Retinal pigment epithelial cell (primary cell): ENCODE measurements around the gene CUL9.
A peak's percentile ranks its signal among the peaks of the same experiment; 100 is the strongest.

Experiments
- DNase-seq: peaks from one replicate; pipeline ENCODE4 v3.0.0-alpha.2; 2010; ENCODE audit warnings: low read depth
- H3K4me3 ChIP-seq: 2 replicates; pipeline ENCODE4 v1.5.1; 2011; ENCODE audit warnings: mild to moderate bottlenecking, low read length, control low read depth, moderate library complexity
- CTCF ChIP-seq: conservative IDR thresholded peaks from 2 replicates; pipeline ENCODE4 v1.5.1; 2011; ENCODE audit warnings: low read depth, low read length, control low read depth, inconsistent platforms

CUL9 gene

GRCh38 chr6:43180985-43181384 is 1.0 kb upstream of the CUL9 start:
- no peak for DNase-seq
- H3K4me3 ChIP-seq: no peak overlapping the region
- TF ChIP-seq CTCF: no peak

GRCh38 chr6:43181621-43181941 is 415 bp upstream of the CUL9 start:
- peak; percentile 38 for DNase-seq
- no peak for TF ChIP-seq CTCF
- peak overlapping the region; percentile 87 for H3K4me3 ChIP-seq

- TF ChIP-seq CTCF: no peak
- H3K4me3 ChIP-seq: no peak overlapping the region
- DNase-seq: no peak
Measured at GRCh38 chr6:43183441-43183840, 1.4 kb downstream of the CUL9 start.

- no peak overlapping the region for H3K4me3 ChIP-seq
- DNase-seq: no peak
- TF ChIP-seq CTCF: no peak
Measured at GRCh38 chr6:43184268-43184985, 2.4 kb downstream of the CUL9 start.

GRCh38 chr6:43185391-43185985 is 3.5 kb downstream of the CUL9 start:
- H3K4me3 ChIP-seq: no peak overlapping the region
- no peak for TF ChIP-seq CTCF
- no peak for DNase-seq

- no peak overlapping the region for H3K4me3 ChIP-seq
- DNase-seq: no peak
- TF ChIP-seq CTCF: no peak
Measured at GRCh38 chr6:43186019-43186418, 4.0 kb downstream of the CUL9 start.

GRCh38 chr6:43186706-43187105 is 4.7 kb downstream of the CUL9 start:
- no peak for TF ChIP-seq CTCF
- H3K4me3 ChIP-seq: no peak overlapping the region
- DNase-seq: no peak
